OCI-LY7 (cell line): ENCODE data around the gene CRELD2. TPM values are rescaled to one million over a fixed set of nuclear protein-coding genes. Genes with fewer than 3 reads are reported as not detected.

Experiments used
- BruUV-seq: library from RNA; stranded (reverse); fragments of 400-500 nt; replicated peaks from 2 replicates; lab custom pipeline; 2021; lab: Mats Ljungman, UMichigan
- CTCF ChIA-PET: fragments of 300-600 bp; sonication (Branson Sonifier 250); formaldehyde crosslinking; loops from one replicate; lab custom pipeline; 2022; ENCODE audit warnings: antibody characterized with exemption; ENCODE audit not compliant: unreplicated experiment; lab: Charles Lee
- POLR2A ChIA-PET: fragments of 300-600 bp; sonication (Branson Sonifier 250); formaldehyde crosslinking; loops from one replicate; lab custom pipeline; 2022; ENCODE audit warnings: antibody characterized with exemption; lab: Charles Lee
- DNase-seq: peaks from one replicate; pipeline ENCODE4 v3.0.0-alpha.2; 2015; ENCODE audit warnings: low spot score
- H2AFZ ChIP-seq: fragments of 200-600 bp; sonication (generic), shearing (Covaris generic); 2 replicates; pipeline ENCODE4 v1.6.1; 2014; ENCODE audit warnings: mild to moderate bottlenecking, antibody characterized with exemption, low read length, moderate library complexity
- H3K27ac ChIP-seq: fragments of 200-600 bp; sonication (generic); 2 replicates; pipeline ENCODE4 v1.5.1; 2014; ENCODE audit warnings: mixed run types, low read depth, mild to moderate bottlenecking, moderate library complexity, low read length, inconsistent platforms; ENCODE audit not compliant: poor library complexity, severe bottlenecking
- H3K36me3 ChIP-seq: fragments of 200-600 bp; sonication (generic); 2 replicates; pipeline ENCODE4 v1.6.1; 2014; ENCODE audit warnings: mild to moderate bottlenecking, antibody characterized with exemption, low read length, moderate library complexity, mixed read lengths; ENCODE audit not compliant: insufficient read depth
- H3K4me1 ChIP-seq: fragments of 200-600 bp; sonication (generic); 2 replicates; pipeline ENCODE4 v1.5.1; 2014; ENCODE audit warnings: mild to moderate bottlenecking, low read length; ENCODE audit not compliant: insufficient read depth, poor library complexity, severe bottlenecking
- H3K4me2 ChIP-seq: fragments of 200-600 bp; sonication (generic); 2 replicates; pipeline ENCODE4 v1.6.1; 2014; ENCODE audit warnings: mild to moderate bottlenecking, low read length
- H3K4me3 ChIP-seq: fragments of 200-600 bp; sonication (generic); 2 replicates; pipeline ENCODE4 v1.5.1; 2014; ENCODE audit warnings: mild to moderate bottlenecking, low read depth, low read length; ENCODE audit not compliant: poor library complexity, severe bottlenecking
- H3K79me2 ChIP-seq: fragments of 200-600 bp; sonication (generic); 2 replicates; pipeline ENCODE4 v1.6.1; 2016; ENCODE audit warnings: low read depth, mild to moderate bottlenecking, low read length, moderate library complexity, mixed read lengths; ENCODE audit not compliant: insufficient read depth
- H3K9me2 ChIP-seq: fragments of 200-600 bp; sonication (generic); 2 replicates; pipeline ENCODE4 v1.6.1; 2016; ENCODE audit warnings: mild to moderate bottlenecking, low read length, mixed read lengths; ENCODE audit not compliant: insufficient read depth
- H3K9me3 ChIP-seq: fragments of 200-600 bp; sonication (generic); 2 replicates; pipeline ENCODE4 v1.6.1; 2014; ENCODE audit warnings: mild to moderate bottlenecking, mixed run types, low read length, mixed read lengths
- H4K20me1 ChIP-seq: fragments of 200-600 bp; sonication (generic); 2 replicates; pipeline ENCODE4 v1.6.1; 2014; ENCODE audit warnings: mild to moderate bottlenecking, antibody characterized with exemption, low read length, moderate library complexity, mixed read lengths; ENCODE audit not compliant: insufficient read depth
- EZH2phosphoT487 ChIP-seq: fragments of 200-600 bp; sonication (generic); IDR thresholded peaks from 2 replicates; pipeline ENCODE4 v1.6.1; 2018; ENCODE audit warnings: low read depth, borderline replicate concordance, mild to moderate bottlenecking, mixed run types, antibody characterized with exemption, low read length, moderate library complexity, mixed read lengths
- intact Hi-C: fragments of 100-400 bp; cut with micrococcal nuclease; formaldehyde crosslinking; loops from one replicate; pipeline ENCODE4 v1.10.0; 2022; ENCODE audit not compliant: unreplicated experiment
- total RNA-seq, 2 experiments: library from RNA; depleted of rRNA in 1 of 2; stranded (reverse); fragments of >200 nt in 1 of 2; shearing (Covaris generic) in 1 of 2; gene quantifications; 2 replicates each; pipeline ENCODE4 v1.2.3, GENCODE V29; 2014 to 2022
- TF ChIP-seq, protein P1 (sequence below): fragments of 200-600 bp; sonication (generic); conservative IDR thresholded peaks from 2 replicates; pipeline ENCODE4 v1.5.1; 2014; ENCODE audit warnings: mild to moderate bottlenecking, antibody characterized with exemption, low read length, moderate library complexity, mixed read lengths

CRELD2 gene
- total RNA-seq, 2 experiments from 2014 or later, result 32.0 to 32.5 TPM

DNA sequence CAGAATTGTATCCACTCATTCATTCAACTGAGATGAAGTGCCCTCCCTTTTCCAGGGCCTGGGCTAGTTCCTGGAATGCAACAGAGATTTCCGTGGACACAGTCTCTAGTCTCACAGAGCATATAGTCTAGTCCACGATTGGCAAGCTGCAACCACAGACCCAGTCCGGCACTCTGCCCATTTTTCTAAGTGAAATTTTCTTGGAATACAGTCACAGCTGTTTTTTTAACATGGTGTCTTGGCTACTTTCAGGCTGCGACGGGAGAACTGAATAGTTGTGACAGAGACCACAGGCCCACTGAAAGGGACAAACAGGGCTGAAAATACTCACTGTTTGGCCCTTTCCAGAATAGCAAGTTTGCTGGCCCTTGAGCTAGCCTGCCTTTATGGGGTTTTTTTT is 29.4 kb upstream of the CRELD2 start:
- no peaks in the 10 kb centered on the region for H3K4me1 ChIP-seq
- H3K9me2 ChIP-seq, result no peaks in the 10 kb centered on the region
- H3K9me3 ChIP-seq, result peaks cover 9% of the 10 kb centered on the region; the same call in 1 of the 2 replicates
- H3K4me3 ChIP-seq, result no peak overlapping the region
- no peak overlapping the region for H2AFZ ChIP-seq
- peaks cover 79% of the 10 kb centered on the region for H3K36me3 ChIP-seq
- ChIA-PET POLR2A (no interaction called here), CTCF (no interaction called here)
- intact Hi-C loops, result no loop called here
- no peak overlapping the region for H3K27ac ChIP-seq
- no peaks in the 10 kb centered on the region for H4K20me1 ChIP-seq
- H3K79me2 ChIP-seq, result no peaks in the 10 kb centered on the region
- DNase-seq, result no peak
- no peak for TF ChIP-seq EZH2phosphoT487
- TF ChIP-seq, protein P1, sequence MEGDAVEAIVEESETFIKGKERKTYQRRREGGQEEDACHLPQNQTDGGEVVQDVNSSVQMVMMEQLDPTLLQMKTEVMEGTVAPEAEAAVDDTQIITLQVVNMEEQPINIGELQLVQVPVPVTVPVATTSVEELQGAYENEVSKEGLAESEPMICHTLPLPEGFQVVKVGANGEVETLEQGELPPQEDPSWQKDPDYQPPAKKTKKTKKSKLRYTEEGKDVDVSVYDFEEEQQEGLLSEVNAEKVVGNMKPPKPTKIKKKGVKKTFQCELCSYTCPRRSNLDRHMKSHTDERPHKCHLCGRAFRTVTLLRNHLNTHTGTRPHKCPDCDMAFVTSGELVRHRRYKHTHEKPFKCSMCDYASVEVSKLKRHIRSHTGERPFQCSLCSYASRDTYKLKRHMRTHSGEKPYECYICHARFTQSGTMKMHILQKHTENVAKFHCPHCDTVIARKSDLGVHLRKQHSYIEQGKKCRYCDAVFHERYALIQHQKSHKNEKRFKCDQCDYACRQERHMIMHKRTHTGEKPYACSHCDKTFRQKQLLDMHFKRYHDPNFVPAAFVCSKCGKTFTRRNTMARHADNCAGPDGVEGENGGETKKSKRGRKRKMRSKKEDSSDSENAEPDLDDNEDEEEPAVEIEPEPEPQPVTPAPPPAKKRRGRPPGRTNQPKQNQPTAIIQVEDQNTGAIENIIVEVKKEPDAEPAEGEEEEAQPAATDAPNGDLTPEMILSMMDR, result no peak
- no peak overlapping the region for H3K4me2 ChIP-seq
- no TSS peak for BruUV-seq

- Histone ChIP-seq H3K4me2 (no peak overlapping the region), H3K9me2 (no peaks in the 10 kb centered on the region), H3K4me1 (no peaks in the 10 kb centered on the region), H4K20me1 (no peaks in the 10 kb centered on the region), H2AFZ (no peak overlapping the region), H3K27ac (no peak overlapping the region), H3K79me2 (no peaks in the 10 kb centered on the region), H3K9me3 (peaks cover 9% of the 10 kb centered on the region; the same call in 1 of the 2 replicates), H3K4me3 (no peak overlapping the region), H3K36me3 (peaks cover 48% of the 10 kb centered on the region)
- ChIA-PET CTCF (no interaction called here), POLR2A (interaction anchor here (0.7 kb wide), 2 partner anchors 18 to 95 kb away, joined by 5 read pairs; no protein-coding TSS in a partner anchor)
- no peak for DNase-seq
- no peak for TF ChIP-seq EZH2phosphoT487
- TF ChIP-seq, protein P1, result no peak
- no TSS peak for BruUV-seq
- intact Hi-C loops, result no loop called here
These were observed 26.1 kb upstream of the CRELD2 start for GRCh38 chr22:49892226-49892899.

DNA sequence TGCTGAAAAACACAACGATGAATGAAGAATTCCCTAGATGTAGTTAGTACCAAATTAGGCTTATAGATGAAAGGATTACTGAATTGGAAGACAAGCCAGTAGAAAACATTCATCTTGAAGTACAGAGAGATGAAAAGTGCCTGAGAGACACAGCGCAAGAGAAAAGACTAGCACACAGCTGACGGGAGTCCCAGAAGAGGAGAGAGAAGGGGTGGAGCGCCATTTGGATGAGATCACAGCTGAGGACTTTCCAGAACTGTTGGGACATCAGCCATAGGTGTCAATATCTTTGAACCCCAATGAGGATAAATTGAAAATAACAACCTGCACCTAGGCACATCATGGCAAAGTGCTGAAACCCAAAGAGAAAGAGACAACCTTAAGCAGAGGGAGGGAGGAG is 25.4 kb upstream of the CRELD2 start:
- Histone ChIP-seq H2AFZ (no peak overlapping the region), H3K9me3 (peaks cover 9% of the 10 kb centered on the region; the same call in 1 of the 2 replicates), H3K36me3 (peaks cover 47% of the 10 kb centered on the region), H3K79me2 (no peaks in the 10 kb centered on the region), H3K9me2 (no peaks in the 10 kb centered on the region), H4K20me1 (no peaks in the 10 kb centered on the region), H3K4me2 (no peak overlapping the region), H3K4me3 (no peak overlapping the region), H3K27ac (no peak overlapping the region), H3K4me1 (no peaks in the 10 kb centered on the region)
- ChIA-PET POLR2A (no interaction called here), CTCF (no interaction called here)
- no TSS peak for BruUV-seq
- intact Hi-C loops, result no loop called here
- TF ChIP-seq EZH2phosphoT487, result no peak
- TF ChIP-seq, protein P1, result no peak
- no peak for DNase-seq
